KMS-11 (cell line): ENCODE data around the gene PLPPR2.

Experiments used
- H2AFZ ChIP-seq: fragments of 200-600 bp; sonication (generic); 2 replicates; pipeline ENCODE4 v1.6.1; 2016; ENCODE audit warnings: antibody characterized with exemption, mixed run types, low read depth
- H3K27ac ChIP-seq: fragments of 200-600 bp; sonication (generic); 2 replicates; pipeline ENCODE4 v1.6.1; 2016; ENCODE audit warnings: mild to moderate bottlenecking, mixed run types
- H3K27me3 ChIP-seq: fragments of 200-600 bp; sonication (generic); 2 replicates; pipeline ENCODE4 v1.6.1; 2017; ENCODE audit warnings: mild to moderate bottlenecking, low read depth, mixed run types, moderate library complexity; ENCODE audit not compliant: insufficient read depth
- H3K36me3 ChIP-seq: fragments of 200-600 bp; sonication (generic); 2 replicates; pipeline ENCODE4 v1.6.1; 2017; ENCODE audit warnings: mild to moderate bottlenecking, mixed run types; ENCODE audit not compliant: insufficient read depth
- H3K4me1 ChIP-seq: fragments of 200-600 bp; sonication (generic); 2 replicates; pipeline ENCODE4 v1.6.1; 2016; ENCODE audit warnings: mild to moderate bottlenecking, low read depth, mixed run types; ENCODE audit not compliant: poor library complexity, severe bottlenecking
- H3K4me2 ChIP-seq: fragments of 200-600 bp; sonication (generic); 2 replicates; pipeline ENCODE4 v1.7.0; 2016; ENCODE audit warnings: mild to moderate bottlenecking, mixed run types
- H3K4me3 ChIP-seq: fragments of 200-600 bp; sonication (generic); IDR thresholded peaks from 2 replicates; pipeline ENCODE4 v1.6.1; 2017; ENCODE audit warnings: low read depth, low read length, mixed read lengths; ENCODE audit not compliant: insufficient read depth
- H3K79me2 ChIP-seq: fragments of 200-600 bp; sonication (generic); 2 replicates; pipeline ENCODE4 v1.6.1; 2016; ENCODE audit warnings: low read depth, mixed run types; ENCODE audit not compliant: insufficient read depth
- H3K9ac ChIP-seq: fragments of 200-600 bp; sonication (generic); 2 replicates; pipeline ENCODE4 v1.6.1; 2016; ENCODE audit warnings: mild to moderate bottlenecking, mixed run types
- H4K20me1 ChIP-seq: fragments of 200-600 bp; sonication (generic); 2 replicates; pipeline ENCODE4 v1.6.1; 2016; ENCODE audit warnings: mild to moderate bottlenecking, mixed run types; ENCODE audit not compliant: insufficient read depth
- CTCF ChIP-seq: fragments of 200-600 bp; sonication (generic); conservative IDR thresholded peaks from 2 replicates; pipeline ENCODE4 v1.6.1; 2017; ENCODE audit warnings: low read depth, mild to moderate bottlenecking, antibody characterized with exemption, low read length, moderate library complexity, mixed read lengths

Gene PLPPR2

GRCh38 chr19:11322269-11323024, 32.8 kb upstream of the PLPPR2 start:
- no peak overlapping the region; the same call in 1 of the 2 replicates for H3K27ac ChIP-seq
- no peaks in the 10 kb centered on the region for H3K27me3 ChIP-seq
- H4K20me1 ChIP-seq: no peaks in the 10 kb centered on the region
- peaks cover 45% of the 10 kb centered on the region for H3K4me1 ChIP-seq
- no peaks in the 10 kb centered on the region for H3K36me3 ChIP-seq
- no peak overlapping the region for H3K4me3 ChIP-seq
- TF ChIP-seq CTCF: no peak
- peak overlapping the region; percentile 86; the same call in 1 of the 2 replicates for H3K4me2 ChIP-seq
- H3K79me2 ChIP-seq: no peaks in the 10 kb centered on the region
- no peak overlapping the region for H2AFZ ChIP-seq
- no peak overlapping the region for H3K9ac ChIP-seq

- Histone ChIP-seq H3K79me2 (no peaks in the 10 kb centered on the region), H3K4me1 (peaks cover 33% of the 10 kb centered on the region), H3K4me3 (no peak overlapping the region), H3K36me3 (no peaks in the 10 kb centered on the region), H3K27ac (peak overlapping the region; percentile 77), H3K4me2 (peak overlapping the region; percentile 86), H3K9ac (peak overlapping the region; percentile 27; the same call in 1 of the 2 replicates), H4K20me1 (no peaks in the 10 kb centered on the region), H3K27me3 (no peaks in the 10 kb centered on the region), H2AFZ (peak overlapping the region; percentile 38; the same call in 1 of the 2 replicates)
- TF ChIP-seq CTCF: no peak
Measured at GRCh38 chr19:11323601-11324078, 31.6 kb upstream of the PLPPR2 start.

GRCh38 chr19:11324079-11324661, 31.1 kb upstream of the PLPPR2 start:
- Histone ChIP-seq H3K9ac (peak overlapping the region; percentile 27; the same call in 1 of the 2 replicates), H3K27ac (peak overlapping the region; percentile 77), H3K4me2 (peak overlapping the region; percentile 86), H3K79me2 (no peaks in the 10 kb centered on the region), H3K4me1 (peaks cover 30% of the 10 kb centered on the region), H3K4me3 (no peak overlapping the region), H4K20me1 (no peaks in the 10 kb centered on the region), H2AFZ (peak overlapping the region; percentile 38; the same call in 1 of the 2 replicates), H3K36me3 (no peaks in the 10 kb centered on the region), H3K27me3 (no peaks in the 10 kb centered on the region)
- TF ChIP-seq CTCF: no peak

- Histone ChIP-seq H3K36me3 (no peaks in the 10 kb centered on the region), H2AFZ (no peak overlapping the region), H3K4me1 (peaks cover 30% of the 10 kb centered on the region), H3K9ac (no peak overlapping the region; the same call in 1 of the 2 replicates), H3K27me3 (no peaks in the 10 kb centered on the region), H3K27ac (peak overlapping the region; percentile 77), H4K20me1 (no peaks in the 10 kb centered on the region), H3K79me2 (no peaks in the 10 kb centered on the region), H3K4me3 (no peak overlapping the region), H3K4me2 (peak overlapping the region; percentile 86)
- TF ChIP-seq CTCF: no peak
Measured at GRCh38 chr19:11324748-11325389, 30.4 kb upstream of the PLPPR2 start.
